Nephron (organoid): ENCODE measurements around the gene MLLT1.
A peak's percentile ranks its signal among the peaks of the same experiment; 100 is the strongest.

Experiments
- H3K27ac Mint-ChIP-seq, 3 experiments: 2 replicates each; pipeline ENCODE4 v1.8.0; 2020; ENCODE audit warnings: mixed read lengths in 3 of 3, mild to moderate bottlenecking in 2 of 3, moderate library complexity in 1 of 3
- H3K27me3 Mint-ChIP-seq: 2 replicates; pipeline ENCODE4 v1.8.0; 2021; ENCODE audit warnings: low read depth, mild to moderate bottlenecking, moderate library complexity, mixed read lengths
- H3K36me3 Mint-ChIP-seq: 2 replicates; pipeline ENCODE4 v1.8.0; 2020; ENCODE audit warnings: low read depth, mixed read lengths
- H3K4me1 Mint-ChIP-seq: 2 replicates; pipeline ENCODE4 v1.8.0; 2020; ENCODE audit warnings: mixed read lengths
- H3K4me3 Mint-ChIP-seq, 3 experiments: 2 replicates each; pipeline ENCODE4 v1.8.0; 2020; ENCODE audit warnings: mild to moderate bottlenecking in 3 of 3, mixed read lengths in 3 of 3, moderate library complexity in 2 of 3
- H3K9me3 Mint-ChIP-seq: 2 replicates; pipeline ENCODE4 v1.8.0; 2020; ENCODE audit warnings: mixed read lengths
- TF ChIP-seq, protein P1 (sequence below), 3 experiments: fragments of 200-600 bp; sonication (generic); IDR thresholded peaks; one replicate each; pipeline ENCODE4 v1.5.0; 2021; ENCODE audit warnings: antibody characterized with exemption in 3 of 3; ENCODE audit not compliant: unreplicated experiment in 3 of 3

Gene MLLT1

GRCh38 chr19:6239871-6240676, 39.7 kb downstream of the MLLT1 start:
- peak overlapping the region; percentile 54 to 61 (median 59) for H3K27ac Mint-ChIP-seq
- no peaks in the 10 kb centered on the region for H3K27me3 Mint-ChIP-seq
- peaks cover 15% of the 10 kb centered on the region for H3K36me3 Mint-ChIP-seq
- TF ChIP-seq, protein P1, sequence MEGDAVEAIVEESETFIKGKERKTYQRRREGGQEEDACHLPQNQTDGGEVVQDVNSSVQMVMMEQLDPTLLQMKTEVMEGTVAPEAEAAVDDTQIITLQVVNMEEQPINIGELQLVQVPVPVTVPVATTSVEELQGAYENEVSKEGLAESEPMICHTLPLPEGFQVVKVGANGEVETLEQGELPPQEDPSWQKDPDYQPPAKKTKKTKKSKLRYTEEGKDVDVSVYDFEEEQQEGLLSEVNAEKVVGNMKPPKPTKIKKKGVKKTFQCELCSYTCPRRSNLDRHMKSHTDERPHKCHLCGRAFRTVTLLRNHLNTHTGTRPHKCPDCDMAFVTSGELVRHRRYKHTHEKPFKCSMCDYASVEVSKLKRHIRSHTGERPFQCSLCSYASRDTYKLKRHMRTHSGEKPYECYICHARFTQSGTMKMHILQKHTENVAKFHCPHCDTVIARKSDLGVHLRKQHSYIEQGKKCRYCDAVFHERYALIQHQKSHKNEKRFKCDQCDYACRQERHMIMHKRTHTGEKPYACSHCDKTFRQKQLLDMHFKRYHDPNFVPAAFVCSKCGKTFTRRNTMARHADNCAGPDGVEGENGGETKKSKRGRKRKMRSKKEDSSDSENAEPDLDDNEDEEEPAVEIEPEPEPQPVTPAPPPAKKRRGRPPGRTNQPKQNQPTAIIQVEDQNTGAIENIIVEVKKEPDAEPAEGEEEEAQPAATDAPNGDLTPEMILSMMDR (IDR thresholded peaks at IDR 0.05; ENCODE audit: unreplicated experiment in 3 of 3): no peak
- H3K4me3 Mint-ChIP-seq: no peak overlapping the region
- H3K9me3 Mint-ChIP-seq: peaks cover 3% of the 10 kb centered on the region
- H3K4me1 Mint-ChIP-seq: peaks cover 67% of the 10 kb centered on the region

DNA sequence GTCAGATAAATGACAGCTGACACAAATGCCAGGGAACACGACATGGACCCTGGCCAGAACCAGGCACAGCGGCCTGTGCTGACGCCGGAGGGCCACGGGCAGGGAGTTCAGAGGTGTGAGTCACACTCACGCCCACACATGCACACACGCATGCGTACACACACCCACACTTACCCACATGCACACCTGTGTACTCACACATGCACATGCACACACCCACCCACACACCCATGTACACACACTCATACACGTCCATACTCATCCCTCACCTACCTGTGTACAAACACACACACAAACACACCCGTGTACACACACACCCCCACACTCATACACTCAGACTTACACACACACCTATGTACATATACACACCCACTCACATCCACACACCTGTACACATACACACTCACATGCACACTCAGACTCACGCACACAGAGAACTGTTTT, 40.4 kb downstream of the MLLT1 start:
- TF ChIP-seq, protein P1 (IDR thresholded peaks at IDR 0.05; ENCODE audit: unreplicated experiment in 3 of 3): no peak
- Mint-ChIP-seq H3K4me3 (no peak overlapping the region), H3K4me1 (peaks cover 70% of the 10 kb centered on the region), H3K36me3 (peaks cover 10% of the 10 kb centered on the region), H3K27me3 (no peaks in the 10 kb centered on the region), H3K9me3 (no peaks in the 10 kb centered on the region), H3K27ac (peak overlapping the region in 2 of 3 experiments; percentile 2 to 24)

GRCh38 chr19:6238643-6239281, 41.0 kb downstream of the MLLT1 start:
- Mint-ChIP-seq H3K27me3 (no peaks in the 10 kb centered on the region), H3K4me1 (peaks cover 65% of the 10 kb centered on the region), H3K36me3 (peaks cover 4% of the 10 kb centered on the region), H3K9me3 (no peaks in the 10 kb centered on the region), H3K27ac (peak overlapping the region in 2 of 3 experiments; percentile 19 to 58), H3K4me3 (peak overlapping the region in 1 of 3 experiments; percentile 24)
- TF ChIP-seq, protein P1 (IDR thresholded peaks at IDR 0.05; ENCODE audit: unreplicated experiment in 3 of 3): no peak

DNA sequence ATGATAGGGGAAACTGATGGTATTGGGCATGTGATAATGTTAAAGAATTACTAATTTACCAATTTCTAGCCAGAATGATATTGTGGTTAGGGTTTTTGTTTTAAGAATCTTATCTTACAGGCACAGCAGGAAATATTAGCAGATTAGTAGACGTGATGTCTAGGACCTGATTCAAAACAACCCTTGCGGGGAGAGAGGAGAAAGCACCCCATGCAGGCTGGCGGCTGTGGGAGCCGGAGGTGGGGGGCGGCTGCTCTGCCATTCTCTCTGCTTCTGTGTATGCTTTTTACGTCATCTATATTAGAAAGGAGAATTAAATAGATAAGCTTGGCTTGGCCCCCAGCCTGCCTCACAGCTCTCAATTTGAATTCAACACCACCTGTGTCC, 41.5 kb downstream of the MLLT1 start:
- TF ChIP-seq, protein P1 (IDR thresholded peaks at IDR 0.05; ENCODE audit: unreplicated experiment in 3 of 3): no peak
- Mint-ChIP-seq H3K27ac (peak overlapping the region in 2 of 3 experiments; percentile 58 to 80), H3K4me3 (no peak overlapping the region), H3K36me3 (peaks cover 4% of the 10 kb centered on the region), H3K4me1 (peaks cover 62% of the 10 kb centered on the region), H3K9me3 (no peaks in the 10 kb centered on the region), H3K27me3 (no peaks in the 10 kb centered on the region)

GRCh38 chr19:6236310-6237291, 43.2 kb downstream of the MLLT1 start:
- TF ChIP-seq, protein P1 (IDR thresholded peaks at IDR 0.05; ENCODE audit: unreplicated experiment in 3 of 3): no peak
- H3K27me3 Mint-ChIP-seq: no peaks in the 10 kb centered on the region

More at GRCh38 chr19:6236310-6237291, 43.2 kb downstream of the MLLT1 start:
- no peaks in the 10 kb centered on the region for H3K9me3 Mint-ChIP-seq
- H3K4me3 Mint-ChIP-seq: no peak overlapping the region
- H3K36me3 Mint-ChIP-seq: peaks cover 4% of the 10 kb centered on the region
- H3K4me1 Mint-ChIP-seq: peaks cover 59% of the 10 kb centered on the region
- H3K27ac Mint-ChIP-seq: peak overlapping the region in 1 of 3 experiments; percentile 65
